ENCODE results near the gene FCAR. TPM values are rescaled to one million over a fixed set of nuclear protein-coding genes. Genes with fewer than 3 reads are reported as not detected.

Gene FCAR
- total and polyA plus RNA-seq, 4 donors, result 0.39 to 2.4 (median 2.2) TPM; not detected in 1

DNA sequence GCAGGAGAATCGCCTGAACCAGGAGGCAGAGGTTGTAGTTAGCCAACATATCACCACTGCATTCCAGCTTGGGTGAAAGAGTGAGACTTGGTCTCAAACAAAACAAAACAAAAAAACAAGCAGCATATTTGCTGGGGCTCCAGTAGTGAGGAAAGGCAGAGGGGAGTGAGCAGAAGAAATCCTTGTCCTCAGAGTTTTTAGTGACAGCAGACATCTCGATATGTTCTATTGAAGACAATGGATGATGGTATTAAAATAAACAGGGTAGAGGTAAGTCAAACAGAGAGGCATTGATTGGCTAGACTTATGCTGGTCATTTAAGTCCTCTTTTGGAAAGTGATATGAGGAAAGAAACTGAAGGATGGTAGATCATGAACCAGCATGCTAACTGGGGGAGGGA lies 54.3 kb downstream of the FCAR start:
- 87% methylated on average over 2 of the region's 2 CpGs for WGBS
- Histone ChIP-seq H3K9me3 (ENCODE audit: control insufficient read depth in 4 of 4, low read length in 3 of 4) (peaks cover 0 to 5% (median 4%) of the 10 kb centered on the region in 4 donors), H3K9ac (ENCODE audit: low read depth in 1 of 2, low read length in 2 of 2) (no peak overlapping the region), H3K27me3 (ENCODE audit: control insufficient read depth in 4 of 4, insufficient read depth in 4 of 4, low read length in 3 of 4) (no peaks in the 10 kb centered on the region), H3K4me3 (ENCODE audit: low read depth in 1 of 3, low read length in 3 of 3) (no peak overlapping the region), H3K4me1 (ENCODE audit: control insufficient read depth in 4 of 4, insufficient read depth in 4 of 4, low read length in 3 of 4) (no peaks in the 10 kb centered on the region), H3K36me3 (ENCODE audit: control insufficient read depth in 4 of 4, insufficient read depth in 3 of 4, low read depth in 1 of 4, low read length in 3 of 4) (no peaks in the 10 kb centered on the region), H3K27ac (ENCODE audit: low read depth in 1 of 2, low read length in 2 of 2) (no peak overlapping the region)
- TF ChIP-seq JUND (IDR thresholded peaks at IDR 0.05) (no peak), RAD21 (IDR thresholded peaks at IDR 0.05) (no peak), FOXA2 (IDR thresholded peaks at IDR 0.05) (no peak), HNF4A (conservative IDR thresholded peaks at IDR 0.05) (no peak), HNF4G (IDR thresholded peaks at IDR 0.05) (no peak), NR2F2 (IDR thresholded peaks at IDR 0.05) (no peak), GABPA (IDR thresholded peaks at IDR 0.05 in 1 of 2, conservative IDR thresholded peaks at IDR 0.05 in 1 of 2) (no peak)
- TF ChIP-seq, protein P1, sequence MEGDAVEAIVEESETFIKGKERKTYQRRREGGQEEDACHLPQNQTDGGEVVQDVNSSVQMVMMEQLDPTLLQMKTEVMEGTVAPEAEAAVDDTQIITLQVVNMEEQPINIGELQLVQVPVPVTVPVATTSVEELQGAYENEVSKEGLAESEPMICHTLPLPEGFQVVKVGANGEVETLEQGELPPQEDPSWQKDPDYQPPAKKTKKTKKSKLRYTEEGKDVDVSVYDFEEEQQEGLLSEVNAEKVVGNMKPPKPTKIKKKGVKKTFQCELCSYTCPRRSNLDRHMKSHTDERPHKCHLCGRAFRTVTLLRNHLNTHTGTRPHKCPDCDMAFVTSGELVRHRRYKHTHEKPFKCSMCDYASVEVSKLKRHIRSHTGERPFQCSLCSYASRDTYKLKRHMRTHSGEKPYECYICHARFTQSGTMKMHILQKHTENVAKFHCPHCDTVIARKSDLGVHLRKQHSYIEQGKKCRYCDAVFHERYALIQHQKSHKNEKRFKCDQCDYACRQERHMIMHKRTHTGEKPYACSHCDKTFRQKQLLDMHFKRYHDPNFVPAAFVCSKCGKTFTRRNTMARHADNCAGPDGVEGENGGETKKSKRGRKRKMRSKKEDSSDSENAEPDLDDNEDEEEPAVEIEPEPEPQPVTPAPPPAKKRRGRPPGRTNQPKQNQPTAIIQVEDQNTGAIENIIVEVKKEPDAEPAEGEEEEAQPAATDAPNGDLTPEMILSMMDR (IDR thresholded peaks at IDR 0.05; ENCODE audit: low read depth, low read length, missing input control), result no peak
- DNase-seq (ENCODE audit: low spot score), result no peak

DNA sequence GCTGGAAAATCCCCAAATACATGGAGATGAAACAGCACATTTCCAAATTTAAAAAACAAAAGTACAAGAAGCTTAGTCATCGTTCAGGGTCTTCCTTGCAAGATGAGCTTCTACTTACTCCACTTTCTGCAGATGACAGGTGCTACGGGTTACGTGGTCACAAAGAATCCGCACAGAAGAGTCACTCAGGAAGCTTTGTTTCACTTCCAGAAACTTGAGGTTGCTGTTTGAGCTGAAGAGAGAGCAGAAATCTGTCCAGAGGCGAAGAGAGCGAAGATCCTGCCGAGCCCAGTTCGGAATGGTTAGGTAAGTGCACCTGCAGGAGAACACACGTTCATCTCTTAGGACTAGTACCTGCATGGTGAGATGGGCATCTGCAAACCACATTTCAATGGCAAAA lies 63.9 kb downstream of the FCAR start:
- 71% methylated on average over 9 of the region's 9 CpGs for WGBS
- Histone ChIP-seq H3K4me3 (ENCODE audit: low read depth in 1 of 3, low read length in 3 of 3) (no peak overlapping the region), H3K36me3 (ENCODE audit: control insufficient read depth in 4 of 4, insufficient read depth in 3 of 4, low read depth in 1 of 4, low read length in 3 of 4) (no peaks in the 10 kb centered on the region), H3K9me3 (ENCODE audit: control insufficient read depth in 4 of 4, low read length in 3 of 4) (no peaks in the 10 kb centered on the region), H3K27me3 (ENCODE audit: control insufficient read depth in 4 of 4, insufficient read depth in 4 of 4, low read length in 3 of 4) (no peaks in the 10 kb centered on the region), H3K4me1 (ENCODE audit: control insufficient read depth in 4 of 4, insufficient read depth in 4 of 4, low read length in 3 of 4) (no peaks in the 10 kb centered on the region), H3K9ac (ENCODE audit: low read depth in 1 of 2, low read length in 2 of 2) (no peak overlapping the region), H3K27ac (ENCODE audit: low read depth in 1 of 2, low read length in 2 of 2) (no peak overlapping the region)
- TF ChIP-seq HNF4G (IDR thresholded peaks at IDR 0.05), result no peak
- TF ChIP-seq, protein P2, sequence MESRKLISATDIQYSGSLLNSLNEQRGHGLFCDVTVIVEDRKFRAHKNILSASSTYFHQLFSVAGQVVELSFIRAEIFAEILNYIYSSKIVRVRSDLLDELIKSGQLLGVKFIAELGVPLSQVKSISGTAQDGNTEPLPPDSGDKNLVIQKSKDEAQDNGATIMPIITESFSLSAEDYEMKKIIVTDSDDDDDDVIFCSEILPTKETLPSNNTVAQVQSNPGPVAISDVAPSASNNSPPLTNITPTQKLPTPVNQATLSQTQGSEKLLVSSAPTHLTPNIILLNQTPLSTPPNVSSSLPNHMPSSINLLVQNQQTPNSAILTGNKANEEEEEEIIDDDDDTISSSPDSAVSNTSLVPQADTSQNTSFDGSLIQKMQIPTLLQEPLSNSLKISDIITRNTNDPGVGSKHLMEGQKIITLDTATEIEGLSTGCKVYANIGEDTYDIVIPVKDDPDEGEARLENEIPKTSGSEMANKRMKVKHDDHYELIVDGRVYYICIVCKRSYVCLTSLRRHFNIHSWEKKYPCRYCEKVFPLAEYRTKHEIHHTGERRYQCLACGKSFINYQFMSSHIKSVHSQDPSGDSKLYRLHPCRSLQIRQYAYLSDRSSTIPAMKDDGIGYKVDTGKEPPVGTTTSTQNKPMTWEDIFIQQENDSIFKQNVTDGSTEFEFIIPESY (IDR thresholded peaks at IDR 0.05), result no peak
- no peak for TF ChIP-seq JUND (IDR thresholded peaks at IDR 0.05)
- TF ChIP-seq, protein P3, sequence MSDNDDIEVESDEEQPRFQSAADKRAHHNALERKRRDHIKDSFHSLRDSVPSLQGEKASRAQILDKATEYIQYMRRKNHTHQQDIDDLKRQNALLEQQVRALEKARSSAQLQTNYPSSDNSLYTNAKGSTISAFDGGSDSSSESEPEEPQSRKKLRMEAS (IDR thresholded peaks at IDR 0.05), result no peak
- TF ChIP-seq RAD21 (IDR thresholded peaks at IDR 0.05), result no peak
- no peak for TF ChIP-seq YY1 (IDR thresholded peaks at IDR 0.05)
- TF ChIP-seq EGR1 (IDR thresholded peaks at IDR 0.05; ENCODE audit: low read depth in 2 of 2), result no peak
- TF ChIP-seq HNF4A (conservative IDR thresholded peaks at IDR 0.05), result no peak
- no peak for TF ChIP-seq FOXA1 (IDR thresholded peaks at IDR 0.05)
- no peak for TF ChIP-seq SP1 (IDR thresholded peaks at IDR 0.05)
- DNase-seq (ENCODE audit: low spot score), result no peak

DNA sequence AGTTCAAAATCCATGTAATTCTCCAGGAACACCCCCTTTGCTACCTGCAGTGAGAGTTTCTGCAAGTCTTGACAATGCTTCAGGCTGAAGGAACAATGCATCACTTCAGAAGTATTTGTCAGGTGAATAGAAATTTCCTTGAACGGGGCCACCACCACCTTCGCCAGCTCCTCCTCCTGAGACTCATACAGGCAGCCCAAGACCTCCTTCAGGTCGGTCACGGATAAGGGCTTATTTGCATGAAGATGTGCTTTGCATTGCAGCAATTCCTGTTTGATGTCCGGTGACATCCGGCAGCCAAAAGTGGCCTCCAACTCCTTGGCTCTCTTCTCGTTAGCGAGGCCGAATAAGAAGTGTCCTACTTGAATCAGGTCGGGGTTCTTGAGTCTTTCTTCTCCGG lies 64.9 kb downstream of the FCAR start:
- H3K4me3 ChIP-seq (ENCODE audit: low read depth in 1 of 3, low read length in 3 of 3), result no peak overlapping the region
- WGBS, result 69% methylated on average over 11 of the region's 11 CpGs
- H3K9me3 ChIP-seq (ENCODE audit: control insufficient read depth in 4 of 4, low read length in 3 of 4), result no peaks in the 10 kb centered on the region
- H3K9ac ChIP-seq (ENCODE audit: low read depth in 1 of 2, low read length in 2 of 2), result no peak overlapping the region
- H3K27ac ChIP-seq (ENCODE audit: low read depth in 1 of 2, low read length in 2 of 2), result no peak overlapping the region
- DNase-seq (ENCODE audit: low spot score), result no peak
- H3K36me3 ChIP-seq (ENCODE audit: control insufficient read depth in 4 of 4, insufficient read depth in 3 of 4, low read depth in 1 of 4, low read length in 3 of 4), result no peaks in the 10 kb centered on the region
- no peaks in the 10 kb centered on the region for H3K27me3 ChIP-seq (ENCODE audit: control insufficient read depth in 4 of 4, insufficient read depth in 4 of 4, low read length in 3 of 4)
- H3K4me1 ChIP-seq (ENCODE audit: control insufficient read depth in 4 of 4, insufficient read depth in 4 of 4, low read length in 3 of 4), result no peaks in the 10 kb centered on the region
- TF ChIP-seq FOXA1 (IDR thresholded peaks at IDR 0.05) (no peak), HNF4G (IDR thresholded peaks at IDR 0.05) (no peak), GABPA (IDR thresholded peaks at IDR 0.05 in 1 of 2, conservative IDR thresholded peaks at IDR 0.05 in 1 of 2) (no peak), FOXA2 (IDR thresholded peaks at IDR 0.05) (no peak), NR2F2 (IDR thresholded peaks at IDR 0.05) (no peak), JUND (IDR thresholded peaks at IDR 0.05) (no peak), SP1 (IDR thresholded peaks at IDR 0.05) (no peak), RXRA (IDR thresholded peaks at IDR 0.05) (no peak), EGR1 (IDR thresholded peaks at IDR 0.05; ENCODE audit: low read depth in 2 of 2) (no peak)
- TF ChIP-seq, protein P2 (IDR thresholded peaks at IDR 0.05), result no peak
- TF ChIP-seq, protein P4, sequence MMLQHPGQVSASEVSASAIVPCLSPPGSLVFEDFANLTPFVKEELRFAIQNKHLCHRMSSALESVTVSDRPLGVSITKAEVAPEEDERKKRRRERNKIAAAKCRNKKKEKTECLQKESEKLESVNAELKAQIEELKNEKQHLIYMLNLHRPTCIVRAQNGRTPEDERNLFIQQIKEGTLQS (IDR thresholded peaks at IDR 0.05), result no peak
- TF ChIP-seq, protein P5, sequence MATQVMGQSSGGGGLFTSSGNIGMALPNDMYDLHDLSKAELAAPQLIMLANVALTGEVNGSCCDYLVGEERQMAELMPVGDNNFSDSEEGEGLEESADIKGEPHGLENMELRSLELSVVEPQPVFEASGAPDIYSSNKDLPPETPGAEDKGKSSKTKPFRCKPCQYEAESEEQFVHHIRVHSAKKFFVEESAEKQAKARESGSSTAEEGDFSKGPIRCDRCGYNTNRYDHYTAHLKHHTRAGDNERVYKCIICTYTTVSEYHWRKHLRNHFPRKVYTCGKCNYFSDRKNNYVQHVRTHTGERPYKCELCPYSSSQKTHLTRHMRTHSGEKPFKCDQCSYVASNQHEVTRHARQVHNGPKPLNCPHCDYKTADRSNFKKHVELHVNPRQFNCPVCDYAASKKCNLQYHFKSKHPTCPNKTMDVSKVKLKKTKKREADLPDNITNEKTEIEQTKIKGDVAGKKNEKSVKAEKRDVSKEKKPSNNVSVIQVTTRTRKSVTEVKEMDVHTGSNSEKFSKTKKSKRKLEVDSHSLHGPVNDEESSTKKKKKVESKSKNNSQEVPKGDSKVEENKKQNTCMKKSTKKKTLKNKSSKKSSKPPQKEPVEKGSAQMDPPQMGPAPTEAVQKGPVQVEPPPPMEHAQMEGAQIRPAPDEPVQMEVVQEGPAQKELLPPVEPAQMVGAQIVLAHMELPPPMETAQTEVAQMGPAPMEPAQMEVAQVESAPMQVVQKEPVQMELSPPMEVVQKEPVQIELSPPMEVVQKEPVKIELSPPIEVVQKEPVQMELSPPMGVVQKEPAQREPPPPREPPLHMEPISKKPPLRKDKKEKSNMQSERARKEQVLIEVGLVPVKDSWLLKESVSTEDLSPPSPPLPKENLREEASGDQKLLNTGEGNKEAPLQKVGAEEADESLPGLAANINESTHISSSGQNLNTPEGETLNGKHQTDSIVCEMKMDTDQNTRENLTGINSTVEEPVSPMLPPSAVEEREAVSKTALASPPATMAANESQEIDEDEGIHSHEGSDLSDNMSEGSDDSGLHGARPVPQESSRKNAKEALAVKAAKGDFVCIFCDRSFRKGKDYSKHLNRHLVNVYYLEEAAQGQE (IDR thresholded peaks at IDR 0.05), result no peak
